ENCODE results near the gene DDIT3.

Gene DDIT3

DNA sequence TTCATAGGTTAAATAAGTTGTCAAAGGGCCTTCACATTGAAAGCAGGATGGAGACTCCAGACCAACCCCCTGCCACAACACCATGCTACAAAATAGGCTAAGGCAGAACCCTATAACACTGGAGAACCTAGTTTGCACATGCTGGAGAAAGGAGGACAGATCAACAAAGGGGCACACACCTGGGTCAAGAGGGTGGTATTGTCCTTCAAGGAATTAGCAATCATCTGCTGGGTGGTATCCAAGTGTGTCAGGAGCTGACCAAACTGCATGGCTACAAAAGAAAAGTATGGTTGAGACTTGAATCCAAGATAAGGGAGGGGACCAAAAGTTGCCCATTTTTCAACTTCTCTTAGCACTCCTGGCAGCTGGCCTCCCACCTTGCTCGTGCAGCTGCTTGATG lies 11.5 kb upstream of the DDIT3 start:
- DNase-seq (ENCODE audit: extremely low read depth, insufficient read length), result no peak
- no peaks in the 10 kb centered on the region for H3K27me3 ChIP-seq (replicated peaks; ENCODE audit: control insufficient read depth, insufficient read depth, low read length)
- H3K36me3 ChIP-seq (ENCODE audit: control insufficient read depth, insufficient read depth, low read length), result peaks cover 51% of the 10 kb centered on the region
- H3K4me3 ChIP-seq (replicated peaks; ENCODE audit: low read depth, low read length), result no peak overlapping the region
- TF ChIP-seq, protein P1, sequence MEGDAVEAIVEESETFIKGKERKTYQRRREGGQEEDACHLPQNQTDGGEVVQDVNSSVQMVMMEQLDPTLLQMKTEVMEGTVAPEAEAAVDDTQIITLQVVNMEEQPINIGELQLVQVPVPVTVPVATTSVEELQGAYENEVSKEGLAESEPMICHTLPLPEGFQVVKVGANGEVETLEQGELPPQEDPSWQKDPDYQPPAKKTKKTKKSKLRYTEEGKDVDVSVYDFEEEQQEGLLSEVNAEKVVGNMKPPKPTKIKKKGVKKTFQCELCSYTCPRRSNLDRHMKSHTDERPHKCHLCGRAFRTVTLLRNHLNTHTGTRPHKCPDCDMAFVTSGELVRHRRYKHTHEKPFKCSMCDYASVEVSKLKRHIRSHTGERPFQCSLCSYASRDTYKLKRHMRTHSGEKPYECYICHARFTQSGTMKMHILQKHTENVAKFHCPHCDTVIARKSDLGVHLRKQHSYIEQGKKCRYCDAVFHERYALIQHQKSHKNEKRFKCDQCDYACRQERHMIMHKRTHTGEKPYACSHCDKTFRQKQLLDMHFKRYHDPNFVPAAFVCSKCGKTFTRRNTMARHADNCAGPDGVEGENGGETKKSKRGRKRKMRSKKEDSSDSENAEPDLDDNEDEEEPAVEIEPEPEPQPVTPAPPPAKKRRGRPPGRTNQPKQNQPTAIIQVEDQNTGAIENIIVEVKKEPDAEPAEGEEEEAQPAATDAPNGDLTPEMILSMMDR (IDR thresholded peaks at IDR 0.05; ENCODE audit: insufficient read depth, low read length, poor library complexity, severe bottlenecking), result no peak

DNA sequence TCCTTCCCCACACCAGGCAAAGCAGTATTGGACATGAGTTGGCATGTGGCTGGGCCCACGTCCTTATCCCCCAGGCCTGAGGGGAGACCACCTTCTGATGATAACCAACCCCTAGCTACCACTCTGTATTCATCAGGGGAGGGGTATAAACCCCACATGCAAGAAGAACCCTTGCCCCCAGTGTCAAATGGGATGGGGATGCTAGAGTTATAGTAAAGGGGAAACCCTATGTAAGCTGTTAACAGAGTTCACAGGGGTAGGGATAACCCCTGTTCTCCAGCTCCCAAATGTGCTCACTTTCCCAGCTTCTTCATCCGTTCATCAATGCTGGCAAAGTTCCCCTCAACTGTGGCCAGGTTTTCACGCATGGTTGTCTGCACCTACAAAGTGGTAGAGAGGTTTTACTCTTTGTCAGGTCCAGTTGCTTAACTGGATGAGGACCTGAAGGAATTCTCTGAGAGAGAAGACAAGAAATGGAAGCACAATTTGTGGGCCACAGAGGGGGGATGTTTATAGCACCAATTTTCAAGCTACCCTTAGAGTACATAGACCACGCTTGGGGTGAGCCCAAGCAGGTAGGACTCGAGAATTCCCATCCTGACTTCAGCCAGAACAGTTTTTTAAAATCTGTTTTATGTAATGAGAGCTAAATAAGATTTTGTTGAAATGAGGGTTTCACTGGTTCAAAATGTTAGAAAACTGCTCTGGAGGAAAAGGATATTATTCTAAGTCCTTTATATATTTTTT lies 10.3 kb upstream of the DDIT3 start:
- Histone ChIP-seq H3K36me3 (ENCODE audit: control insufficient read depth, insufficient read depth, low read length) (peaks cover 54% of the 10 kb centered on the region), H3K4me3 (replicated peaks; ENCODE audit: low read depth, low read length) (no peak overlapping the region), H3K27me3 (replicated peaks; ENCODE audit: control insufficient read depth, insufficient read depth, low read length) (no peaks in the 10 kb centered on the region)
- TF ChIP-seq, protein P1 (IDR thresholded peaks at IDR 0.05; ENCODE audit: insufficient read depth, low read length, poor library complexity, severe bottlenecking), result no peak
- DNase-seq (ENCODE audit: extremely low read depth, insufficient read length), result no peak

DNA sequence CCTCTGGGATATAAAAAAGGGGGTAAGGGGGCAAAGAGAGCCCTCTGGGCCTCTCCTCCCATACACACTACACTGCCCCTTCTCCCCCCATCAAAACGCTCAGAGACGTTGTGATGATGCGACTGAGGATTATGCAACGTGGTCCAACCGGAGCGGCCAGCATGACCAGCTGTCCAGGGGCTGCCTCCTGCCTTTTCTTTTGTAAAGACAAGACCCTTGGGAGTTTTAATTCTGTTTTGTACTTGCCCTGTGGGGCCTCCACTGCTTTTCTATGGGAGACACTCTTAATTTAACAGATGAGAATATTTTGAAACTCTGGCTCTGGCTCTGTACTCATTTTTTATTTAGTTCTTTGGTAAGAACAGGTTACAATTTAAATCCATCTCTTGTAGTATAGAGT lies 9.5 kb upstream of the DDIT3 start:
- TF ChIP-seq, protein P1 (IDR thresholded peaks at IDR 0.05; ENCODE audit: insufficient read depth, low read length, poor library complexity, severe bottlenecking), result no peak

DNA sequence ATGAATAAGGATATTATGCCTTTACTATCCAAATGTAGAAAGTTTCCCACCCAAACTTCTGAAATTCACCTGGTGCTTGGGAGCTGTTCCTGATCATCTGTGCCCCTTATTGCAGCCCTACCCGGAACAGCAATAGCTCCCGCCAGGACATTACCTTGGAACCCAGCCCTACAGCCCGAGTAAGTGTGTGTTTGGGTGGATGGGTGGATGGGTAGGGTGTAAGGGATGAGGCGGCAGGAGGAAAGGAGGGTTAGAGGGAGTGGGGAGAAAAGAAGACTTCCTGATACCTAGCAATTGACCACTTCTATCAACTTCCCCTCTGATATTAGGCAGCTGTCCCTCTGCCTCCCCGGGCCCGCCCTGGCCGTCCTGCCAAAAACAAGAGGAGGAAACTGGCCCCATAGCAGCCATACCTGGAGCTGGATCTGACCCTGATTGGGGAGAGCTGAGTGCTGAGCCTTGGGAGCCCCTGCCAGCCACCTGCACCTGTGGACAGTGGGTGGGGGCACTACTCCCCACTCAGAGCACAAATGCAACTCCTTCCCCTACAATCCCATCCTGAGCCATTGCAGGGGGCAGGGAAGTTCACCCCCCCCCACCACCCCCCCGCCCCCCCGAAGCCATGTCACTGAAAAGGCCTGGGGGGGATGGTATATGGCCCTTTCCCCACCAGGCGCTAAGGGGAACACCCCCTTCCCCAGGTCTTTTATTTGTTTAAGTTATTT lies 8.7 kb upstream of the DDIT3 start:
- Histone ChIP-seq H3K27me3 (replicated peaks; ENCODE audit: control insufficient read depth, insufficient read depth, low read length) (no peaks in the 10 kb centered on the region), H3K36me3 (ENCODE audit: control insufficient read depth, insufficient read depth, low read length) (peaks cover 48% of the 10 kb centered on the region), H3K4me3 (replicated peaks; ENCODE audit: low read depth, low read length) (no peak overlapping the region)
- DNase-seq (ENCODE audit: extremely low read depth, insufficient read length), result no peak
- TF ChIP-seq, protein P1 (IDR thresholded peaks at IDR 0.05; ENCODE audit: insufficient read depth, low read length, poor library complexity, severe bottlenecking), result no peak

More for the DNA sequence above, 9.5 kb upstream of the DDIT3 start:
- Histone ChIP-seq H3K36me3 (ENCODE audit: control insufficient read depth, insufficient read depth, low read length) (peaks cover 50% of the 10 kb centered on the region), H3K27me3 (replicated peaks; ENCODE audit: control insufficient read depth, insufficient read depth, low read length) (no peaks in the 10 kb centered on the region), H3K4me3 (replicated peaks; ENCODE audit: low read depth, low read length) (no peak overlapping the region)
- DNase-seq (ENCODE audit: extremely low read depth, insufficient read length), result no peak

DNA sequence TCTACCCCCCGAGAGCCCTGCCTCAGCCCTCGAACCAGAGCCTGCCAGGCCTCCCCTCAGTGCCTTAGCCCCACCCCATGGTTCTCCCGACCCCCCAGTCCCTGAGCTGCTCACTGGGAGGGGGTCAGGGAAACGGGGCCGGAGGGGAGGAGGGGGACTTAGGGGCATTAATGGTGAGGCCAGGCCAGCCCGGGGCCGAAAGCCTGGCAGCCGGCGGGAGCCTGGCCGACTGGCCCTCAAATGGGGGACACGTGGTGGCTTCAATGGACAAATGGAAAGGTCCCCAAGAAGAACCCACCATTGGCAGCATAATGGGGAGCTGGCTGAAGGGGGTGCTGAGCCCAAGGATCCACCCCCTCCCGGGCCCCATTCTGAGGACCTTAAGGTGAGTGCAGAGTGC lies 7.9 kb upstream of the DDIT3 start:
- peaks cover 45% of the 10 kb centered on the region for H3K36me3 ChIP-seq (ENCODE audit: control insufficient read depth, insufficient read depth, low read length)
- DNase-seq (ENCODE audit: extremely low read depth, insufficient read length), result no peak
- H3K4me3 ChIP-seq (replicated peaks; ENCODE audit: low read depth, low read length), result no peak overlapping the region
- TF ChIP-seq, protein P1 (IDR thresholded peaks at IDR 0.05; ENCODE audit: insufficient read depth, low read length, poor library complexity, severe bottlenecking), result no peak
- H3K27me3 ChIP-seq (replicated peaks; ENCODE audit: control insufficient read depth, insufficient read depth, low read length), result no peaks in the 10 kb centered on the region
